Measurements from ENCODE around the gene ENGASE. TPM values are rescaled to one million over a fixed set of nuclear protein-coding genes. Genes with fewer than 3 reads are reported as not detected.

ENGASE gene
- total RNA-seq, 1 donor from 2014 or later = 12.5 TPM

- Histone ChIP-seq H3K4me1 (ENCODE audit: control insufficient read depth in 3 of 3, insufficient read depth in 3 of 3, low read length in 3 of 3) (peaks cover 22 to 31% (median 28%) of the 10 kb centered on the region in 3 donors), H3K27ac (ENCODE audit: low read depth, low read length) (peak overlapping the region; percentile 69), H3K36me3 (ENCODE audit: control insufficient read depth in 3 of 3, insufficient read depth in 3 of 3, low read length in 3 of 3) (peaks cover 0 to 4% (median 0%) of the 10 kb centered on the region in 3 donors), H3K9me3 (ENCODE audit: control insufficient read depth in 3 of 3, low read length in 3 of 3) (no peaks in the 10 kb centered on the region), H3K9ac (ENCODE audit: low read depth in 1 of 3, low read length in 3 of 3) (peak overlapping the region in 2 of 3 donors; percentile 45 to 57), H3K4me3 (ENCODE audit: low read length in 3 of 3) (peak overlapping the region in 2 of 3 donors; percentile 22 to 48), H3K27me3 (ENCODE audit: control insufficient read depth in 3 of 3, insufficient read depth in 3 of 3, low read length in 3 of 3) (peaks cover 9 to 28% (median 9%) of the 10 kb centered on the region in 3 donors)
These were observed 28.3 kb upstream of the ENGASE start for GRCh38 chr17:79046197-79046915.

GRCh38 chr17:79046916-79047280, 27.7 kb upstream of the ENGASE start:
- peaks cover 22 to 30% (median 28%) of the 10 kb centered on the region in 3 donors for H3K4me1 ChIP-seq (ENCODE audit: control insufficient read depth in 3 of 3, insufficient read depth in 3 of 3, low read length in 3 of 3)
- peaks cover 9 to 28% (median 9%) of the 10 kb centered on the region in 3 donors for H3K27me3 ChIP-seq (ENCODE audit: control insufficient read depth in 3 of 3, insufficient read depth in 3 of 3, low read length in 3 of 3)
- no peak overlapping the region for H3K4me3 ChIP-seq (ENCODE audit: low read length in 3 of 3)
- H3K27ac ChIP-seq (ENCODE audit: low read depth, low read length) = peak overlapping the region; percentile 69
- no peaks in the 10 kb centered on the region for H3K9me3 ChIP-seq (ENCODE audit: control insufficient read depth in 3 of 3, low read length in 3 of 3)
- peaks cover 0 to 4% (median 0%) of the 10 kb centered on the region in 3 donors for H3K36me3 ChIP-seq (ENCODE audit: control insufficient read depth in 3 of 3, insufficient read depth in 3 of 3, low read length in 3 of 3)
- H3K9ac ChIP-seq (ENCODE audit: low read depth in 1 of 3, low read length in 3 of 3) = no peak overlapping the region

GRCh38 chr17:79047291-79047920, 27.2 kb upstream of the ENGASE start:
- peak overlapping the region in 2 of 3 donors; percentile 29 to 30 for H3K4me3 ChIP-seq (ENCODE audit: low read length in 3 of 3)
- H3K9ac ChIP-seq (ENCODE audit: low read depth in 1 of 3, low read length in 3 of 3) = peak overlapping the region in 2 of 3 donors; percentile 25 to 33
- peak overlapping the region; percentile 69 for H3K27ac ChIP-seq (ENCODE audit: low read depth, low read length)
- H3K36me3 ChIP-seq (ENCODE audit: control insufficient read depth in 3 of 3, insufficient read depth in 3 of 3, low read length in 3 of 3) = peaks cover 0 to 4% (median 0%) of the 10 kb centered on the region in 3 donors
- peaks cover 9 to 28% (median 9%) of the 10 kb centered on the region in 3 donors for H3K27me3 ChIP-seq (ENCODE audit: control insufficient read depth in 3 of 3, insufficient read depth in 3 of 3, low read length in 3 of 3)
- peaks cover 22 to 28% (median 25%) of the 10 kb centered on the region in 3 donors for H3K4me1 ChIP-seq (ENCODE audit: control insufficient read depth in 3 of 3, insufficient read depth in 3 of 3, low read length in 3 of 3)
- H3K9me3 ChIP-seq (ENCODE audit: control insufficient read depth in 3 of 3, low read length in 3 of 3) = no peaks in the 10 kb centered on the region

GRCh38 chr17:79047923-79048825, 26.4 kb upstream of the ENGASE start:
- peak overlapping the region in 2 of 3 donors; percentile 25 to 33 for H3K9ac ChIP-seq (ENCODE audit: low read depth in 1 of 3, low read length in 3 of 3)
- peaks cover 22 to 23% (median 22%) of the 10 kb centered on the region in 3 donors for H3K4me1 ChIP-seq (ENCODE audit: control insufficient read depth in 3 of 3, insufficient read depth in 3 of 3, low read length in 3 of 3)
- H3K36me3 ChIP-seq (ENCODE audit: control insufficient read depth in 3 of 3, insufficient read depth in 3 of 3, low read length in 3 of 3) = peaks cover 0 to 4% (median 0%) of the 10 kb centered on the region in 3 donors
- H3K4me3 ChIP-seq (ENCODE audit: low read length in 3 of 3) = peak overlapping the region in 2 of 3 donors; percentile 29 to 30
- peak overlapping the region; percentile 69 for H3K27ac ChIP-seq (ENCODE audit: low read depth, low read length)
- H3K27me3 ChIP-seq (ENCODE audit: control insufficient read depth in 3 of 3, insufficient read depth in 3 of 3, low read length in 3 of 3) = peaks cover 9 to 28% (median 9%) of the 10 kb centered on the region in 3 donors
- H3K9me3 ChIP-seq (ENCODE audit: control insufficient read depth in 3 of 3, low read length in 3 of 3) = no peaks in the 10 kb centered on the region

GRCh38 chr17:79048826-79049755, 25.5 kb upstream of the ENGASE start:
- no peaks in the 10 kb centered on the region for H3K9me3 ChIP-seq (ENCODE audit: control insufficient read depth in 3 of 3, low read length in 3 of 3)
- peaks cover 22 to 23% (median 22%) of the 10 kb centered on the region in 3 donors for H3K4me1 ChIP-seq (ENCODE audit: control insufficient read depth in 3 of 3, insufficient read depth in 3 of 3, low read length in 3 of 3)
- H3K9ac ChIP-seq (ENCODE audit: low read depth in 1 of 3, low read length in 3 of 3) = peak overlapping the region in 1 of 3 donors; percentile 33
- peaks cover 6 to 28% (median 9%) of the 10 kb centered on the region in 3 donors for H3K27me3 ChIP-seq (ENCODE audit: control insufficient read depth in 3 of 3, insufficient read depth in 3 of 3, low read length in 3 of 3)
- H3K4me3 ChIP-seq (ENCODE audit: low read length in 3 of 3) = no peak overlapping the region
- peak overlapping the region; percentile 40 for H3K27ac ChIP-seq (ENCODE audit: low read depth, low read length)
- H3K36me3 ChIP-seq (ENCODE audit: control insufficient read depth in 3 of 3, insufficient read depth in 3 of 3, low read length in 3 of 3) = peaks cover 0 to 4% (median 0%) of the 10 kb centered on the region in 3 donors

DNA sequence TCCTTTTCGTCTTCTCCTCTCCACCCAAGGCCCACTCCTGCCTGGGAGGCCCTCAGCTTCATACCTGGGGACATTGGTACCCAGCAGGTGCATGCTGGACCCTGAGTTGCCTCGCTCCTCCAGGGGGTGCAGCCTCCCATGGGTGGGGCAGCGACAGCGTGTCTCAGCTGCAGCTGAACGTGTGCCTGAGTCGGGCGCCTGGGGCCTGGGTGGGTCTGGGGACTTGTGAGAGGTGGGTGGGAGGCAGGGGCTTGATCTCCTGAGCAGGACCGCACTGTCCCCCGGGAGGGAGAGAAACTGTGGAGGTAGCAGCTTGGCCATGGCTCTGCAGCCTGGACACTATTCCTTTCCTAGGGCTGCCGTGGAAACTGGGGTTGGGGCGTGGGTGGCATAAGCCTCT, 24.8 kb upstream of the ENGASE start:
- H3K4me1 ChIP-seq (ENCODE audit: control insufficient read depth in 3 of 3, insufficient read depth in 3 of 3, low read length in 3 of 3) = peaks cover 22 to 23% (median 22%) of the 10 kb centered on the region in 3 donors
- peaks cover 0 to 4% (median 0%) of the 10 kb centered on the region in 3 donors for H3K36me3 ChIP-seq (ENCODE audit: control insufficient read depth in 3 of 3, insufficient read depth in 3 of 3, low read length in 3 of 3)
- H3K27me3 ChIP-seq (ENCODE audit: control insufficient read depth in 3 of 3, insufficient read depth in 3 of 3, low read length in 3 of 3) = peaks cover 6 to 28% (median 9%) of the 10 kb centered on the region in 3 donors

DNA sequence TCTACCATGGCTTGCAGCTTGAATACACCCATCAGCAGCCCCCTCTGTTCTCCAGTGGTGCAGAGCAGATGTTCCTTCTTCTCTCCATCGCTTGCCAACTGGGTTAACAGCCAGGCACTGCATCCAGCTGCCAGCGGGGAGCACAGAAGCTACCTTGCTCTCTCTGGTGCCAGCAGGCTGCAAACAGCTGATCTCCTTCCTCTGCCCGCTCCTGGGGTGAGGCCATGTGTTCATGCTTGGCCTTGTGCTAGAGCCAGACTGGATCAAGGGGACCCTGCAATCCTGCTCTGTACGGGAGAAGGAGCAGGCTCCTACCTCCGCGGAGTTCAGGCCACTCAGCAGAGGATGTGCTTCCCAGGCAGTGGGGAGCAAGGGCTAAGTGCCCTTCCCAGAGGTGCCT, 24.1 kb upstream of the ENGASE start:
- Histone ChIP-seq H3K9ac (ENCODE audit: low read depth in 1 of 3, low read length in 3 of 3) (no peak overlapping the region), H3K4me1 (ENCODE audit: control insufficient read depth in 3 of 3, insufficient read depth in 3 of 3, low read length in 3 of 3) (peaks cover 20 to 22% (median 21%) of the 10 kb centered on the region in 3 donors), H3K27me3 (ENCODE audit: control insufficient read depth in 3 of 3, insufficient read depth in 3 of 3, low read length in 3 of 3) (peaks cover 6 to 22% (median 9%) of the 10 kb centered on the region in 3 donors), H3K27ac (ENCODE audit: low read depth, low read length) (no peak overlapping the region), H3K4me3 (ENCODE audit: low read length in 3 of 3) (no peak overlapping the region), H3K9me3 (ENCODE audit: control insufficient read depth in 3 of 3, low read length in 3 of 3) (no peaks in the 10 kb centered on the region), H3K36me3 (ENCODE audit: control insufficient read depth in 3 of 3, insufficient read depth in 3 of 3, low read length in 3 of 3) (peaks cover 0 to 4% (median 0%) of the 10 kb centered on the region in 3 donors)

More for the DNA sequence above, 24.8 kb upstream of the ENGASE start:
- Histone ChIP-seq H3K4me3 (ENCODE audit: low read length in 3 of 3) (no peak overlapping the region), H3K27ac (ENCODE audit: low read depth, low read length) (no peak overlapping the region), H3K9ac (ENCODE audit: low read depth in 1 of 3, low read length in 3 of 3) (no peak overlapping the region), H3K9me3 (ENCODE audit: control insufficient read depth in 3 of 3, low read length in 3 of 3) (no peaks in the 10 kb centered on the region)

GRCh38 chr17:79051306-79051705, 23.3 kb upstream of the ENGASE start:
- Histone ChIP-seq H3K4me1 (ENCODE audit: control insufficient read depth in 3 of 3, insufficient read depth in 3 of 3, low read length in 3 of 3) (peaks cover 14 to 16% (median 15%) of the 10 kb centered on the region in 3 donors), H3K9ac (ENCODE audit: low read depth in 1 of 3, low read length in 3 of 3) (no peak overlapping the region), H3K9me3 (ENCODE audit: control insufficient read depth in 3 of 3, low read length in 3 of 3) (no peaks in the 10 kb centered on the region), H3K27ac (ENCODE audit: low read depth, low read length) (no peak overlapping the region), H3K27me3 (ENCODE audit: control insufficient read depth in 3 of 3, insufficient read depth in 3 of 3, low read length in 3 of 3) (peaks cover 6 to 21% (median 9%) of the 10 kb centered on the region in 3 donors), H3K36me3 (ENCODE audit: control insufficient read depth in 3 of 3, insufficient read depth in 3 of 3, low read length in 3 of 3) (peaks cover 0 to 4% (median 0%) of the 10 kb centered on the region in 3 donors), H3K4me3 (ENCODE audit: low read length in 3 of 3) (no peak overlapping the region)
